ENCODE data around the gene RPS26. TPM values are rescaled to one million over a fixed set of nuclear protein-coding genes. Genes with fewer than 3 reads are reported as not detected.

Gene RPS26
- total and polyA plus RNA-seq, 9 of the 15 experiments (the other 6 are each of a cell fraction or from before 2014, with no cell fraction given) = 70.2 to 1,589 (median 852) TPM

DNA sequence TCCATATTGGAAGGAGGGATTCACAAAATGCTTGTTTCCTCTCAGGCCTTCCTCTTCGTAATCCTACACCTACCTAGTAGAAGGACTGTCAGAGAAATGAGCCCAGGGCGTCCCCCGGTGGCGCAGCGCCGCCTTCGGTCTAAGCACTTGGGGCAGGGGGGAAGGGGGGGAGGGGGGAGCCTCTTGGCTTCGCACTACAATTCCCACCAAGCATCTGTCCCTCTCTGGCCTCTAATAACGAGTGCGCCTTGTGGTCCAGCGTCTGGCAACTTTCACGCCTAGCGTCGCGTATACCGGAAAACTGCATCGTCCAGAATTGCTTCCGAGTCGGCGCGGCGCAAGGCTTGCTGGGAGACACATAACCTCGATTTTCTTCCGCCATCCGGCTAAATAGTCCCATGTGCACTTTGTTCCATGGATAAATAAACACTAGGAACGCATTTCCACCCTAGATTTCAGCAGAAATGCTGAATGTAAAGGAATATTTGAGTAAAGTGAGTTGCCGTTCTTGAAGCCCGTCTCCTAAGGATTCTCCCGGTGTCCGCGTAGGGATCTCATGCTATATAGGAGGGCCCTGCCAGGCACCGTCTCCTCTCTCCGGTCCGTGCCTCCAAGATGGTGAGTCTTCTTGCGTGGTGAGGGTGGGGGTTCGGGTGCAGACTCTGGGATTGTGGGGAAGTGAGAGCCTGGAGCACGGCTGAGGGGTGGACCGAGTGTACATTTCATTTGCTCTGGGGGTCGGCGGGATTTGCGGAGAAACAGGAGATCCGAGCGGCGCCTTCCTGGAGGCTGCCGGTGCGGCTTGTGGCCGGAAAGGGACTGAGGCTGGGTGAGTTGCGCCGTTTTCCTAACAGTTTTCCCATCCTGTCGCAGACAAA, at the start of gene RPS26 (continued):
- TF ChIP-seq ETS2 (tag; IDR thresholded peaks at IDR 0.05; ENCODE audit: borderline replicate concordance, poor library complexity, severe bottlenecking) (peak; percentile 74), NFIC (IDR thresholded peaks at IDR 0.05) (peak; percentile 72), SMARCE1 (IDR thresholded peaks at IDR 0.05) (no peak), ZNF696 (CRISPR knock-in tag; conservative IDR thresholded peaks at IDR 0.05) (no peak), LCOR (CRISPR knock-in tag; IDR thresholded peaks at IDR 0.05) (no peak), PHF20 (IDR thresholded peaks at IDR 0.05; ENCODE audit: partially characterized antibody) (peak; percentile 94), ZNF217 (CRISPR knock-in tag; IDR thresholded peaks at IDR 0.05) (no peak), ZNF311 (CRISPR knock-in tag; IDR thresholded peaks at IDR 0.05) (0 out of 2 replicates have a peak, but pooled peaks have one; percentile 19), ZNF586 (CRISPR knock-in tag; conservative IDR thresholded peaks at IDR 0.05) (no peak)
- TF ChIP-seq, protein P1, sequence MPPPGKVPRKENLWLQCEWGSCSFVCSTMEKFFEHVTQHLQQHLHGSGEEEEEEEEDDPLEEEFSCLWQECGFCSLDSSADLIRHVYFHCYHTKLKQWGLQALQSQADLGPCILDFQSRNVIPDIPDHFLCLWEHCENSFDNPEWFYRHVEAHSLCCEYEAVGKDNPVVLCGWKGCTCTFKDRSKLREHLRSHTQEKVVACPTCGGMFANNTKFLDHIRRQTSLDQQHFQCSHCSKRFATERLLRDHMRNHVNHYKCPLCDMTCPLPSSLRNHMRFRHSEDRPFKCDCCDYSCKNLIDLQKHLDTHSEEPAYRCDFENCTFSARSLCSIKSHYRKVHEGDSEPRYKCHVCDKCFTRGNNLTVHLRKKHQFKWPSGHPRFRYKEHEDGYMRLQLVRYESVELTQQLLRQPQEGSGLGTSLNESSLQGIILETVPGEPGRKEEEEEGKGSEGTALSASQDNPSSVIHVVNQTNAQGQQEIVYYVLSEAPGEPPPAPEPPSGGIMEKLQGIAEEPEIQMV (tag; conservative IDR thresholded peaks at IDR 0.05; ENCODE audit: low read depth) = 0 out of 2 replicates have a peak, but pooled peaks have one; percentile 50
- TF ChIP-seq, protein P2, sequence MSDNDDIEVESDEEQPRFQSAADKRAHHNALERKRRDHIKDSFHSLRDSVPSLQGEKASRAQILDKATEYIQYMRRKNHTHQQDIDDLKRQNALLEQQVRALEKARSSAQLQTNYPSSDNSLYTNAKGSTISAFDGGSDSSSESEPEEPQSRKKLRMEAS (CRISPR knock-in tag; IDR thresholded peaks at IDR 0.05) = peak; percentile 54
- TF ChIP-seq, protein P3, sequence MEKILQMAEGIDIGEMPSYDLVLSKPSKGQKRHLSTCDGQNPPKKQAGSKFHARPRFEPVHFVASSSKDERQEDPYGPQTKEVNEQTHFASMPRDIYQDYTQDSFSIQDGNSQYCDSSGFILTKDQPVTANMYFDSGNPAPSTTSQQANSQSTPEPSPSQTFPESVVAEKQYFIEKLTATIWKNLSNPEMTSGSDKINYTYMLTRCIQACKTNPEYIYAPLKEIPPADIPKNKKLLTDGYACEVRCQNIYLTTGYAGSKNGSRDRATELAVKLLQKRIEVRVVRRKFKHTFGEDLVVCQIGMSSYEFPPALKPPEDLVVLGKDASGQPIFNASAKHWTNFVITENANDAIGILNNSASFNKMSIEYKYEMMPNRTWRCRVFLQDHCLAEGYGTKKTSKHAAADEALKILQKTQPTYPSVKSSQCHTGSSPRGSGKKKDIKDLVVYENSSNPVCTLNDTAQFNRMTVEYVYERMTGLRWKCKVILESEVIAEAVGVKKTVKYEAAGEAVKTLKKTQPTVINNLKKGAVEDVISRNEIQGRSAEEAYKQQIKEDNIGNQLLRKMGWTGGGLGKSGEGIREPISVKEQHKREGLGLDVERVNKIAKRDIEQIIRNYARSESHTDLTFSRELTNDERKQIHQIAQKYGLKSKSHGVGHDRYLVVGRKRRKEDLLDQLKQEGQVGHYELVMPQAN (IDR thresholded peaks at IDR 0.05; ENCODE audit: borderline replicate concordance) = peak; percentile 95
